Activated effector memory CD4-positive, alpha-beta T cell treated with anti-CD3 and anti-CD28 coated beads, Interleukin-2, amount 50 U/mL, for 16 hours (primary cell): ENCODE data around the gene CYP27C1.
A peak's percentile ranks its signal among the peaks of the same experiment; 100 is the strongest.
"Not testable (repeated sequence)": the region's sequence is repeated elsewhere in the genome, so short reads cannot be mapped to it uniquely, and the experiment has no call there.

Experiments used
- DNase-seq: peaks from one replicate; pipeline ENCODE4 v3.0.0-alpha.2; 2020

The CYP27C1 gene

GRCh38 chr2:127220102-127220767 is at the start of gene CYP27C1:
Gene CYP27C1, minus strand, starts transcription at chr2:127220299. Its CDS starts 29 bp downstream, at chr2:127220270.
- no peak for DNase-seq

GRCh38 chr2:127261804-127262406 is 41.8 kb upstream of the CYP27C1 start:
- DNase-seq, result no peak

- DNase-seq, result no peak
Observed at GRCh38 chr2:127259355-127259754, 39.3 kb upstream of the CYP27C1 start.

- no peak for DNase-seq
Observed at GRCh38 chr2:127256866-127257265, 36.8 kb upstream of the CYP27C1 start.

- no peak for DNase-seq
Observed at GRCh38 chr2:127256381-127256780, 36.3 kb upstream of the CYP27C1 start.

- DNase-seq, result no peak
Observed at GRCh38 chr2:127255721-127256120, 35.6 kb upstream of the CYP27C1 start.

GRCh38 chr2:127255146-127255545 is 35.0 kb upstream of the CYP27C1 start:
- no peak for DNase-seq

GRCh38 chr2:127254386-127254981 is 34.4 kb upstream of the CYP27C1 start:
- DNase-seq, result no peak

GRCh38 chr2:127241184-127241583 is 21.1 kb upstream of the CYP27C1 start:
- not testable (repeated sequence) for DNase-seq

- no peak for DNase-seq
Observed at GRCh38 chr2:127239395-127239794, 19.3 kb upstream of the CYP27C1 start.

GRCh38 chr2:127237768-127238167 is 17.7 kb upstream of the CYP27C1 start:
- not testable (repeated sequence) for DNase-seq

- DNase-seq, result no peak
Observed at GRCh38 chr2:127235082-127235702, 15.1 kb upstream of the CYP27C1 start.

- no peak for DNase-seq
Observed at GRCh38 chr2:127233710-127234109, 13.6 kb upstream of the CYP27C1 start.

- DNase-seq, result no peak
Observed at GRCh38 chr2:127231130-127231865, 11.2 kb upstream of the CYP27C1 start.

GRCh38 chr2:127229555-127229954 is 9.5 kb upstream of the CYP27C1 start:
- DNase-seq, result no peak

- no peak for DNase-seq
Observed at GRCh38 chr2:127228102-127228501, 8.0 kb upstream of the CYP27C1 start.

GRCh38 chr2:127227264-127227660 is 7.2 kb upstream of the CYP27C1 start:
- not testable (repeated sequence) for DNase-seq

GRCh38 chr2:127226520-127227263 is 6.6 kb upstream of the CYP27C1 start:
- DNase-seq, result peak; percentile 76

- DNase-seq, result no peak
Observed at GRCh38 chr2:127226132-127226519, 6.0 kb upstream of the CYP27C1 start.

- no peak for DNase-seq
Observed at GRCh38 chr2:127225186-127225960, 5.3 kb upstream of the CYP27C1 start.

- not testable (repeated sequence) for DNase-seq
Observed at GRCh38 chr2:127224135-127224534, 4.0 kb upstream of the CYP27C1 start.
